Measurements from ENCODE around the gene CDH2.

CDH2 gene

GRCh38 chr18:28127763-28128658, 48.9 kb downstream of the CDH2 start:
- H3K27ac ChIP-seq: no peak overlapping the region
- TF ChIP-seq ZFX (IDR thresholded peaks at IDR 0.05): no peak
- TF ChIP-seq CTCF (conservative IDR thresholded peaks at IDR 0.05): no peak

GRCh38 chr18:28127228-28127627, 49.7 kb downstream of the CDH2 start:
- TF ChIP-seq CTCF (conservative IDR thresholded peaks at IDR 0.05) (no peak), ZFX (IDR thresholded peaks at IDR 0.05) (no peak)
- H3K27ac ChIP-seq: no peak overlapping the region

- no peak overlapping the region for H3K27ac ChIP-seq
- TF ChIP-seq ZFX (IDR thresholded peaks at IDR 0.05) (no peak), CTCF (conservative IDR thresholded peaks at IDR 0.05) (no peak)
These were observed 50.2 kb downstream of the CDH2 start for GRCh38 chr18:28126768-28127167.

- H3K27ac ChIP-seq: no peak overlapping the region
- TF ChIP-seq ZFX (IDR thresholded peaks at IDR 0.05): no peak
- TF ChIP-seq CTCF (conservative IDR thresholded peaks at IDR 0.05): no peak
These were observed 51.9 kb downstream of the CDH2 start for GRCh38 chr18:28125051-28125450.

- H3K27ac ChIP-seq: no peak overlapping the region
- TF ChIP-seq ZFX (IDR thresholded peaks at IDR 0.05) (no peak), CTCF (conservative IDR thresholded peaks at IDR 0.05) (no peak)
These were observed 52.5 kb downstream of the CDH2 start for GRCh38 chr18:28124131-28125029.

- no peak overlapping the region for H3K27ac ChIP-seq
- no peak for TF ChIP-seq CTCF (conservative IDR thresholded peaks at IDR 0.05)
- TF ChIP-seq ZFX (IDR thresholded peaks at IDR 0.05): no peak
These were observed 53.4 kb downstream of the CDH2 start for GRCh38 chr18:28123401-28124030.
